ENCODE data around the gene AFF3.
A peak's percentile ranks its signal among the peaks of the same experiment; 100 is the strongest.

- TF ChIP-seq POLR2A (IDR thresholded peaks at IDR 0.05) = no peak
- TF ChIP-seq CTCF (IDR thresholded peaks at IDR 0.05) = peak in 5 of 6 experiments; percentile 30 to 46 (median 37)
Observed at GRCh38 chr2:100178085-100178788, 35.8 kb upstream of the AFF3 start.
